Esophagus muscularis mucosa (tissue), 3 donors: ENCODE data around the gene TAF11L3.

Experiments used
- POLR2A ChIP-seq: fragments of 450-650 bp; IDR thresholded peaks from one replicate; pipeline ENCODE4 v1.6.1; 2017; ENCODE audit warnings: antibody characterized with exemption, moderate library complexity, mild to moderate bottlenecking, low read depth
- TF ChIP-seq, protein P1 (sequence below), 3 experiments: fragments of 200-600 bp in 2 of 3; fragments of 450-650 bp in 1 of 3; sonication (generic) in 2 of 3; IDR thresholded peaks; one replicate each; pipeline ENCODE4 v1.5.1; 2017 to 2019; ENCODE audit warnings: antibody characterized with exemption in 3 of 3, mild to moderate bottlenecking in 2 of 3, moderate library complexity in 1 of 3

- TF ChIP-seq POLR2A, result no peak
- TF ChIP-seq, protein P1, sequence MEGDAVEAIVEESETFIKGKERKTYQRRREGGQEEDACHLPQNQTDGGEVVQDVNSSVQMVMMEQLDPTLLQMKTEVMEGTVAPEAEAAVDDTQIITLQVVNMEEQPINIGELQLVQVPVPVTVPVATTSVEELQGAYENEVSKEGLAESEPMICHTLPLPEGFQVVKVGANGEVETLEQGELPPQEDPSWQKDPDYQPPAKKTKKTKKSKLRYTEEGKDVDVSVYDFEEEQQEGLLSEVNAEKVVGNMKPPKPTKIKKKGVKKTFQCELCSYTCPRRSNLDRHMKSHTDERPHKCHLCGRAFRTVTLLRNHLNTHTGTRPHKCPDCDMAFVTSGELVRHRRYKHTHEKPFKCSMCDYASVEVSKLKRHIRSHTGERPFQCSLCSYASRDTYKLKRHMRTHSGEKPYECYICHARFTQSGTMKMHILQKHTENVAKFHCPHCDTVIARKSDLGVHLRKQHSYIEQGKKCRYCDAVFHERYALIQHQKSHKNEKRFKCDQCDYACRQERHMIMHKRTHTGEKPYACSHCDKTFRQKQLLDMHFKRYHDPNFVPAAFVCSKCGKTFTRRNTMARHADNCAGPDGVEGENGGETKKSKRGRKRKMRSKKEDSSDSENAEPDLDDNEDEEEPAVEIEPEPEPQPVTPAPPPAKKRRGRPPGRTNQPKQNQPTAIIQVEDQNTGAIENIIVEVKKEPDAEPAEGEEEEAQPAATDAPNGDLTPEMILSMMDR (IDR thresholded peaks at IDR 0.05), result no peak
Measured at GRCh38 chr5:17470064-17470463, 48.1 kb upstream of the TAF11L3 start.
